ENCODE data around the gene TCTN3.

- TF ChIP-seq POLR2A (IDR thresholded peaks at IDR 0.05; ENCODE audit: low read length) = no peak
- no peak for TF ChIP-seq GATA1 (IDR thresholded peaks at IDR 0.05; ENCODE audit: low read depth, low read length)
Measured at GRCh38 chr10:95616446-95616845, 77.3 kb downstream of the TCTN3 start.
